Measurements from ENCODE around the gene CERS1.

The CERS1 gene

GRCh38 chr19:18870531-18871172 lies 25.3 kb downstream of the CERS1 start:
- no peak for DNase-seq (ENCODE audit: low read depth in 2 of 2)

GRCh38 chr19:18869781-18870530 lies 26.0 kb downstream of the CERS1 start:
- DNase-seq (ENCODE audit: low read depth in 2 of 2), result no peak

- no peak for DNase-seq (ENCODE audit: low read depth in 2 of 2)
Observed at GRCh38 chr19:18869023-18869618, 26.8 kb downstream of the CERS1 start.

GRCh38 chr19:18868380-18869022 lies 27.5 kb downstream of the CERS1 start:
- no peak for DNase-seq (ENCODE audit: low read depth in 2 of 2)

- no peak for DNase-seq (ENCODE audit: low read depth in 2 of 2)
Observed at GRCh38 chr19:18867751-18868150, 28.2 kb downstream of the CERS1 start.

GRCh38 chr19:18867199-18867598 lies 28.8 kb downstream of the CERS1 start:
- DNase-seq (ENCODE audit: low read depth in 2 of 2), result no peak

GRCh38 chr19:18866800-18867123 lies 29.2 kb downstream of the CERS1 start:
- no peak for DNase-seq (ENCODE audit: low read depth in 2 of 2)

GRCh38 chr19:18865973-18866799 lies 29.8 kb downstream of the CERS1 start:
- DNase-seq (ENCODE audit: low read depth in 2 of 2), result peak; percentile 58 to 61

- no peak for DNase-seq (ENCODE audit: low read depth in 2 of 2)
Observed at GRCh38 chr19:18865106-18865972, 30.6 kb downstream of the CERS1 start.

- no peak for DNase-seq (ENCODE audit: low read depth in 2 of 2)
Observed at GRCh38 chr19:18863843-18864362, 32.1 kb downstream of the CERS1 start.

- DNase-seq (ENCODE audit: low read depth in 2 of 2), result no peak
Observed at GRCh38 chr19:18862976-18863842, 32.7 kb downstream of the CERS1 start.

GRCh38 chr19:18861917-18862316 lies 34.0 kb downstream of the CERS1 start:
- DNase-seq (ENCODE audit: low read depth in 2 of 2), result no peak

- DNase-seq (ENCODE audit: low read depth in 2 of 2), result no peak
Observed at GRCh38 chr19:18861235-18861634, 34.7 kb downstream of the CERS1 start.

- no peak for DNase-seq (ENCODE audit: low read depth in 2 of 2)
Observed at GRCh38 chr19:18860725-18861124, 35.2 kb downstream of the CERS1 start.

- no peak for DNase-seq (ENCODE audit: low read depth in 2 of 2)
Observed at GRCh38 chr19:18860302-18860700, 35.7 kb downstream of the CERS1 start.

- no peak for DNase-seq (ENCODE audit: low read depth in 2 of 2)
Observed at GRCh38 chr19:18859676-18860301, 36.2 kb downstream of the CERS1 start.

GRCh38 chr19:18858906-18859646 lies 36.9 kb downstream of the CERS1 start:
- DNase-seq (ENCODE audit: low read depth in 2 of 2), result no peak

- no peak for DNase-seq (ENCODE audit: low read depth in 2 of 2)
Observed at GRCh38 chr19:18857223-18857622, 38.7 kb downstream of the CERS1 start.

All from stimulated activated CD4-positive, alpha-beta T cell treated with anti-CD3 and anti-CD28 coated beads, Interleukin-1b, Interleukin-23, amount 100 ng/mL, for 4 hours (primary cell).